HUES48 (cell line): ENCODE results near the gene TNFRSF18.

Experiments
- H3K27ac ChIP-seq: one replicate; pipeline ENCODE4 v1.7.0; 2013; ENCODE audit warnings: low read depth, low read length, inconsistent platforms
- H3K27me3 ChIP-seq: 2 replicates; pipeline ENCODE4 v1.6.1; 2013; ENCODE audit warnings: mild to moderate bottlenecking, low read length; ENCODE audit not compliant: control insufficient read depth, insufficient read depth
- H3K36me3 ChIP-seq: 2 replicates; pipeline ENCODE4 v1.6.1; 2013; ENCODE audit warnings: low read length; ENCODE audit not compliant: control insufficient read depth, insufficient read depth
- H3K4me1 ChIP-seq: 2 replicates; pipeline ENCODE4 v1.6.1; 2013; ENCODE audit warnings: mild to moderate bottlenecking, low read length; ENCODE audit not compliant: control insufficient read depth, insufficient read depth
- H3K4me3 ChIP-seq: 2 replicates; pipeline ENCODE4 v1.5.1; 2013; ENCODE audit warnings: mild to moderate bottlenecking, low read depth, low read length
- H3K9ac ChIP-seq: 2 replicates; pipeline ENCODE4 v1.6.1; 2013; ENCODE audit warnings: mild to moderate bottlenecking, low read depth, low read length, moderate library complexity
- H3K9me3 ChIP-seq: 2 replicates; pipeline ENCODE4 v1.6.1; 2013; ENCODE audit warnings: low read length; ENCODE audit not compliant: control insufficient read depth, insufficient read depth

The TNFRSF18 gene

DNA sequence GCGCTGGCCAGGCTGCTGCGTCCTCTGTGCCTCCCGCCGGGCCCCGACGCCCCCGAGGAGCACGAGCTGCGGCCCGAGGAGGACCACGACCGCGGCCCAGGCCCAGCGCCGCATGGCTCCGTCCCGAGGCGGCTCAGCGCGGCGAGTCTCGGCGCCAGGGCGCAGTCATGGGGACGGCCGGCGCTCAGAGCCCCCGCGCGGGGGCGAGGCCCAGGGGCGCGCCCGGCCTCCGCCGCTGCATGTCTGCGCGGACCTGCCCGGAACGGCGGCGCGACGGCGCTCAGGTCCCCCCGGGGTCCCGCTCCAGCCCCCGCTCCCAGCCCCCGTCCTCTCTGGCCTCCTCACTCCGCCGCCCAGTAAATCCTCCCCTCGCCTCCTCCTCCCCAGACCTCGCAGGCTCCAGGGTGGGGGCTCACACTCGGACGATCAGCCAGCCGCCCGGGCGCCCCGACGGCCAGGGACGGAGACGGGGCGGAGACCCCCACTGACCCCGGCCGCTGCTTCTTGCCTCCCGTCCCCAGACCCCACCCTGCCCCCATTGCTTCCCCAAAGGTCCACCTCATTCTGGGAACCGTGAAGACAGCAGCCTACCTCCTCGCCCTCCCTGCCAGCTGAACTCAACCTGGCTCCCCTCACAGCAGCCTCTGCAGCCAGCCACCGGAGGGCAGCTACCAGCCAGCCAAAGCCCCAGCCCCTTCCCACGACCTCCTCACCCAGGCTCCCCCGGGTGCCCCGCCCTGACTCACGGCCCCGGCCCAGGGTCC is 40.4 kb upstream of the TNFRSF18 start, which contains the start of gene C1QTNF12:
Gene C1QTNF12, minus strand, starts transcription at position 146 of the 764 bp plus-strand sequence. Its CDS starts 32 bp downstream, at position 114.
- Histone ChIP-seq H3K27me3 (peaks cover 18% of the 10 kb centered on the region; the same call in 1 of the 2 replicates), H3K9ac (no peak within 1 kb of the TSS), H3K4me1 (no peaks in the 10 kb centered on the region), H3K4me3 (no peak within 1 kb of the TSS; the same call in 1 of the 2 replicates), H3K27ac (no peak within 1 kb of the TSS), H3K36me3 (no peaks in the 10 kb centered on the region), H3K9me3 (no peaks in the 10 kb centered on the region)

DNA sequence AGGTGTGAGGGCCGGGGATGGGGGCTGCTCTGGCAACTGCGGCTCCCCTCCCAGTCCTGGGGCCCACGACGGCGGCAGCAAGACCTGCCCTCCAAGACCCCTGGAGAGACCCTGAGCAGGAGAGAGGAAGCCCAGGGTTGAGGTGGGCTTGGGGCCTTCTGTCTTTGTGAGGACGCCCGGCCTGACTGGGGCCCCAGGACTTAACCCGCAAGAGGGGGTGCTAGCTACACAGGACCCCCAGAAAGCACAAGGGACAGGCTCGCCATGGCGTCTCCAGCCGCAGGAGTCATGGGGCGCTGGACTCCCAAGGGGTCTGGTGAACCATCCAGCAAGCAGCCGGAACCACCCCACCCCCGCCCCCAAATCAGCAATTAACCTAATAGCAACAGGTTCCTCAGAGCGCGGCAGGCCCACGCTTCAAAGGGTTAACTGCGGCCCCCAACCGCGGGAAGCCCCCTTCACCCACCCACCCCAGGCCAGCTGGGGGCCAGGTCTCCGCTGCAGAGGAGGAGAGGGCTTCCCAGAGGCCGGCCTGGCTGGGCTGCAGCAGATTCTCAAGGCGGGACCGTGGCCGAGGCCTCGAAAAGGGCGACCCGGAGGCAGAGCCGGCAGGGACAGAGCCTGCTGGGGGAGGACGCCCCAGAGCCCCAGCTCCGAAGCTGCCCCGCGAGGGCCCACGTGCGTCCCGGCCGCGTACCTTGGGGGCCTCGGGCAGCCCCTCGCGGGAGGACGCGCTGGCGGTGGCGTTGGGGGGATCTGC is 39.6 kb upstream of the TNFRSF18 start:
- Histone ChIP-seq H3K4me1 (no peaks in the 10 kb centered on the region), H3K27me3 (peaks cover 18% of the 10 kb centered on the region; the same call in 1 of the 2 replicates), H3K9me3 (no peaks in the 10 kb centered on the region), H3K27ac (no peak overlapping the region), H3K4me3 (no peak overlapping the region; the same call in 1 of the 2 replicates), H3K9ac (no peak overlapping the region), H3K36me3 (no peaks in the 10 kb centered on the region)

DNA sequence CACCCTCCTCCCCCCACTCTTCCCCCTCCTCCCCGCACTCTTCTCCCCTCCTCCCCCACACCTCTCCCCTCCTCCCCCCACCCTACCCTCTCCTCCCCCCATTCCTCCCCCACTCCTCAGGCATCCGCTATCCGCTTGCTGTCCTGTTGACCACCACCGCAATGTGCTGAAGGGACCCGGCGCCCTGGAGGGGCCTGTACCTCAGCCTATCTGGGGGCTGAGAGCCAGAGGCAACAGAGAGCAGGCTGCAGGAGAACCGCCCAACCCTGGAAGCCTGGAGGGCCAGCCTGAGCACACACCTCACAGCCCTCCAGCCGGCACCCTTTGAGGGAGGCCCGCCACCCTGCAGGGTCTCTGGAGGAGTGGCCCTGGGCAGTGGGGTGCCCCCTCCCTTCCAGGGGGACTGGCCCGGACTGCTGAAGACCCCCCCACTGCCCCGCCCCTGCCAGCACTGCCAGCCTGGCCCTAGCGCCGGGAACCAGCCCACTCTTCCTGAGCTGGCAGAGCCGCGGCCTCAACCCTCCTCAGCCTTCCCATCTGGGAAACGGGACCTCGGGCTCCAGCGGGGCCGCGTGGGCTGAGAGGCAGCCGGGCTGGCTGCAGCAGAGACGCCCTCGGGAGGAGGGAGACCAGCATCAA is 38.9 kb upstream of the TNFRSF18 start:
- Histone ChIP-seq H3K9ac (no peak overlapping the region), H3K27ac (no peak overlapping the region), H3K36me3 (no peaks in the 10 kb centered on the region), H3K9me3 (no peaks in the 10 kb centered on the region), H3K4me1 (no peaks in the 10 kb centered on the region), H3K4me3 (no peak overlapping the region), H3K27me3 (peaks cover 18% of the 10 kb centered on the region; the same call in 1 of the 2 replicates)

DNA sequence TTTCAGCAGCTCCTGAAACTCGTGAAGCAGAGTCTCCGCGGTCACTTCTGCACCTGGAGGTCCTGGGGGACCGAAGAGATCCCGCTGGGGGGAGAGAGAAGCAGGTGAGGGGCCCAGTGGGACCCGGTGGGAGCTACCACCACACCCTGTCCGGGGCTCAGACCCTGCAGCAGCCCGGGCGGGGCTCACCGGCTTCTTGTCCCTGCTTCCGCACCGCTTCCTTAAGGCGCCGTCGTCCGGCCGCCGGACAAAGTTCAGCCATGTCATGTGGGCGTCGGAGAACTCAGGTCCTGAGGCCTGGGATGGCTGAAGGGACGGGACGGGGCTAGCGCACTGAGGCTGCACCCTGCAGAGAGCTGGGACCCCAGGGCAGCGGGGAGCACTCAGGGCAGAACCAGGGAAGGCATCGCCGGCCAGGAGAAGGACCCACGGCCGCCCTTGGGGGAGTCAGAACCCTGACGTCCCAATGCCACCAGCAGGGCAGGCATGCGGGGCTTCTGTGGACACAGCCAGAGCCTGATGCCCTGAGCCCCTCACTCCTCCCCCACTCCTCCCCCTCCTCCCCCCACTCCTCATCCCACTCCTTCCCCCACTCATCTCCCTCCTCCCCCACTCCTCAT is 37.9 kb upstream of the TNFRSF18 start:
- peaks cover 18% of the 10 kb centered on the region; the same call in 1 of the 2 replicates for H3K27me3 ChIP-seq
- no peak overlapping the region for H3K27ac ChIP-seq
- H3K9me3 ChIP-seq: no peaks in the 10 kb centered on the region
- H3K36me3 ChIP-seq: no peaks in the 10 kb centered on the region
- no peaks in the 10 kb centered on the region for H3K4me1 ChIP-seq
- no peak overlapping the region for H3K9ac ChIP-seq
- H3K4me3 ChIP-seq: no peak overlapping the region

DNA sequence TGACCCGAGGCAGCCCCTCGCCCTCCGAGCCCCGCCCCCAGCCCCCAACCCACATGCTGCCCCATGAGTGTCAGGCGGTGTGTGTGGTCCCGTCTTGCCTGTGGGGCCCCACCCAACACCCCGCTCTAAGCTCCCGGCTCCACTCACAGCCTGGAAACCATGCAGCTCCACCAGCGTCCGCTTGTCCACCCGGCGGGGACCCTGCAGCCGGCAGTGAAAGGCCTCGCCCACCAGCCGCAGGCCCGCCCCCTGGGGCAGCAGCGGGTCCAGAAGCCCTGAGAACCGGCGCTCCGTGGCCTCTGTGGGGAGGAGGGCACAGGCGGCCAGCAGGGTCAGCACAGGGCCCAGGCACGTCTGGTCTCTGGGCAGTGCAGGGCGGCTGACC is 37.4 kb upstream of the TNFRSF18 start:
- Histone ChIP-seq H3K27me3 (peaks cover 18% of the 10 kb centered on the region; the same call in 1 of the 2 replicates), H3K9ac (no peak overlapping the region), H3K27ac (no peak overlapping the region), H3K9me3 (no peaks in the 10 kb centered on the region), H3K36me3 (no peaks in the 10 kb centered on the region), H3K4me3 (no peak overlapping the region), H3K4me1 (no peaks in the 10 kb centered on the region)

DNA sequence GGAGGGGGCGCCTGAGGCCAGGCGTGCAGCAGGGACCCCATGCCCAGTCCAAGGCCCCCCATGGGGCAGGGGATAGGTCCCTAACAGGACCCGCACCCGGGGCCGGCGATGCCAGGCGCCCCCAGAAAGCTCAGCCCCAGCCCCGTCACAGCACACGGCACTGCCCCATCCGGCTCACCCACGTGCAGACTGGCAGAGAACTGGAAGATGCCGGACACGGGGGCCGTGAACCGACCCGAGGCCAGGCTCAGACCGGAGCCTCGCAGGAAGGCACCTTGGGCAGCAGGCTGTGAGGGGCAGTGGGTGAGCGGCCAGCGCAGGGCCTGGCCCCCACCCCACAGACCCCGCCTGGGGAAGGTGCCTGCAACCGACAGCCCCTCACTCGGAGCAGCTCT is 36.9 kb upstream of the TNFRSF18 start:
- H3K27me3 ChIP-seq: peaks cover 18% of the 10 kb centered on the region; the same call in 1 of the 2 replicates
- H3K4me1 ChIP-seq: no peaks in the 10 kb centered on the region

DNA sequence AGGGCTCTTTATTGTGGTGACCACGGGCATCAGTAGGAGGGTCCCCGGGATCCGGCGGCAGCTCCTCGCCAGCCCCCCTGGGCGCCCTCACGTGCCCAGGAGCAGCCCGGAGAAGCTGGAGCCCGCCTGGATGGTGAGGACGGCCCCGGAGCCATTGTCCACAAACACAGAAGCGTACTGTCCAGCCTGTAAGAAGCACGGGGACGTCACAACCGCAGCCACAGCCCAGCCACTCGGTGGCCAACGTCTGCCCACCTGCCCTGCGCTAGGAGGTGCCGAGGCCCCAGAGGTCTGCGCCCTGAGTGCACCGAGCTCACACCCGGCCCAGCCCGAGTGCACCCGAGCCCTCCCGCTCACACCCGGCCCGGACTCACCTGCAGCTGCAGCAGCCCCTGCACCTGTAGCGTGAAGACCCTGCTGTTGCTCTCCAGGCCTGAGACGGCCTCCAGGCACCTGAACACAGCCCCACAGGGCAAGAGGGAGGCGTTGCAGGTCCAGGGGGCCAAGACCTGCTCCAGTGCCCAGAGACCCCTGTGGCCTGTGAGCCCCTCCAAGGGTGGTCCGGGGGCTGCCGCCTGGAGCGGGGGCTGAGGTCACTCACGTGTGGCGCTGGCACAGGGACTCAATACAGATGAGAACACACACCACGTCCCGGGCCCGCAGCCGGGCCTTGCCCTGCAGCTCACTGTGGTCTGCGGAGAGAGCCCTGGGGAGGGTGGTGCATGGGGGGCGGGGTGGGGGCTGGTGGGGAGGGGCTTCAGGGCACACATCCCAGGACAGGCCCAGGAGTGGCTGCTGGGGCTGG is 36.3 kb upstream of the TNFRSF18 start:
- no peaks in the 10 kb centered on the region for H3K36me3 ChIP-seq
- no peaks in the 10 kb centered on the region for H3K4me1 ChIP-seq
- no peak overlapping the region for H3K4me3 ChIP-seq
- no peak overlapping the region for H3K9ac ChIP-seq
- peaks cover 14% of the 10 kb centered on the region; the same call in 1 of the 2 replicates for H3K27me3 ChIP-seq
- H3K27ac ChIP-seq: no peak overlapping the region
- no peaks in the 10 kb centered on the region for H3K9me3 ChIP-seq

More for the DNA sequence above, 36.9 kb upstream of the TNFRSF18 start:
- H3K9ac ChIP-seq: no peak overlapping the region
- H3K36me3 ChIP-seq: no peaks in the 10 kb centered on the region
- H3K27ac ChIP-seq: no peak overlapping the region
- no peak overlapping the region for H3K4me3 ChIP-seq
- H3K9me3 ChIP-seq: no peaks in the 10 kb centered on the region

DNA sequence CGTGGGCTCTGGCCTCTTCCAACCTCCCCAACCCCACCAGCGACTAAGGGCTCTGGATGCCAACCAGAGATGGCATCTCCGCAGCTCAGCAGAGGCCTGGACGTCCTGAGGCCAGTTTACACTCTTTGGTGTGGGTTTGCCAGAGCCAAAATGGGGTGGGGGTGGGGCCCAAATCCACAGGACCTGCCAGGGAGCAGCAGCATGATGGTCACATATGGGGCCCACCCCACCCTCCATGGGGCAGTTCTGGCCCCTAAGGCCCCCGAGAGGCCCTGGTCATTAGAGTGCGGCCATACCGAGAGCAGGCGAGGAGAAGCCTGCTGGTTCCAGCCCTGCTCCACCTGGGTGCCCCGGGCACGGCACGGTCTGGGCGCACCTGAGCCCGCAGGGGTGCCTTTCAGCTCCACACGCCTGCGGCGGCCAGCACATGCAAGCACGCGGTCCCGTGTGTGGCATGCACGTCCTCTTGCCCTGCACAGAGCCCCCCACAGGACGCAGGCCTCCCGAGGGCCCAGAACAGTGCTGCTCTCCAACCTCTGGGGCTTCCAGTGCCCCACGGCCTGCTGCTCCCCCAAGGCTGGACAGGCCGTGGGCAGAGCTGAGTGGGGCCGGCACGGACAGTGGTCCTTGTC is 35.3 kb upstream of the TNFRSF18 start:
- H3K9ac ChIP-seq: no peak overlapping the region

DNA sequence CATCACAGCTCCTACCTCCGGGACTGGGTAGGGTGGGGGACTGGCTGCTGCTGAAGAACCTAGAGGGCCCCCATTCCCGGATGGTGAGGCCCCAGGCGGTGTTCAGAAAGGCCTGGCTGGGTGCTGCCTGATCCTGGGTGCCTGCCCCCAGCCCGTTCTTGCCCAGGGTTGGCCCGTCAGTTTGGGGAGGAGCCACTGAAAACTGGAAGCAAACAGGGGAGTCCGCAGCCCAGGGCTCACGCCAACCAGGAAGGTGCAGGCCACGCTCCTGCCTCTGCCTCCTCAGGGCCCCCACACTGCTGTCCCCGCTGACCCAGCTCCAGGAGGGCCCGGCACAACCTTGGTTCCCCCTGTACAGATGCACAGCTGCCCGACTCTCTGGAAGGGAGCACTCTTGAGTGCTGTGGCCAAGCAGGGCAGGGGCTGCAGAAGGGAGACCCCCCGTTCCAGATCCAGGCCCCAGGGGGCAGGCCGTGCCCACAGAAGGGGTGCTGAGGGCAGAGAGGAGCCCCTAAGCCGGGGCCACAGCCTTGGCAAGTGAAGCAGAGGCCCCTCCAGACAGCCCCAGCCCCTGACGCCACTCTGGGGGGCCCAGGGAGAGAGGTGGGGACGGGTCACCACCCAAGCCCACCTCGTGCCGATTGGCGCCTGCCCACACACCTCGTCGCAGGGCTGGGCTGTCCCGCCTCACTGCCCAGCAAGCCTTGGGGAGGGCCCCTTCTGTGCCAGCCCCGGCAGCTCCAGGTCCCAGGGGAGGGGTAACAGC is 34.6 kb upstream of the TNFRSF18 start:
- Histone ChIP-seq H3K9ac (no peak overlapping the region), H3K27me3 (no peaks in the 10 kb centered on the region), H3K4me1 (no peaks in the 10 kb centered on the region), H3K36me3 (no peaks in the 10 kb centered on the region), H3K9me3 (no peaks in the 10 kb centered on the region), H3K27ac (no peak overlapping the region), H3K4me3 (no peak overlapping the region)

More for the DNA sequence above, 35.3 kb upstream of the TNFRSF18 start:
- H3K27ac ChIP-seq: no peak overlapping the region
- no peaks in the 10 kb centered on the region for H3K36me3 ChIP-seq
- peaks cover 6% of the 10 kb centered on the region; the same call in 1 of the 2 replicates for H3K27me3 ChIP-seq
- H3K9me3 ChIP-seq: no peaks in the 10 kb centered on the region
- no peak overlapping the region for H3K4me3 ChIP-seq
- no peaks in the 10 kb centered on the region for H3K4me1 ChIP-seq
